ENCODE results near the gene SIRPA. TPM values are rescaled to one million over a fixed set of nuclear protein-coding genes. Genes with fewer than 3 reads are reported as not detected.

The SIRPA gene
- total RNA-seq, 1 experiment from 2014 or later = 6.0 TPM

GRCh38 chr20:1942061-1942460, 46.9 kb downstream of the SIRPA start:
- peaks cover 48% of the 10 kb centered on the region for H3K27me3 Mint-ChIP-seq (ENCODE audit: low read depth)

More at GRCh38 chr20:1942061-1942460, 46.9 kb downstream of the SIRPA start:
- H3K4me3 Mint-ChIP-seq = no peak overlapping the region
- H3K9me3 ChIP-seq (ENCODE audit: control insufficient read depth, low read depth, low read length) = no peaks in the 10 kb centered on the region
- no peak overlapping the region for H3K27ac Mint-ChIP-seq
- H4K91ac ChIP-seq (ENCODE audit: insufficient read length, low read depth, low read length) = no peak overlapping the region
- peaks cover 5% of the 10 kb centered on the region for H3K23me2 ChIP-seq (ENCODE audit: insufficient read length, low read depth, low read length, poor library complexity, severe bottlenecking)
- H2AFZ ChIP-seq (ENCODE audit: low read length) = no peak overlapping the region
- H2BK12ac ChIP-seq (ENCODE audit: insufficient read length, low read depth, low read length) = no peak overlapping the region
- H3K4me1 Mint-ChIP-seq = peaks cover 10 to 21% of the 10 kb centered on the region in 2 experiments
- TF ChIP-seq CTCF (conservative IDR thresholded peaks at IDR 0.05) = no peak
- H3K27ac ChIP-seq (ENCODE audit: insufficient read length, low read depth, low read length) = no peak overlapping the region
- no peaks in the 10 kb centered on the region for H4K20me1 ChIP-seq (ENCODE audit: control insufficient read depth, insufficient read depth, insufficient read length)
- H3K79me1 ChIP-seq (ENCODE audit: insufficient read depth, low read depth, low read length, poor library complexity, severe bottlenecking) = no peaks in the 10 kb centered on the region
- H3K27me3 ChIP-seq (ENCODE audit: insufficient read depth, low read length) = no peaks in the 10 kb centered on the region; the same call in 1 of the 2 replicates
- DNase-seq = no peak
- H3K9me3 Mint-ChIP-seq = no peaks in the 10 kb centered on the region
- H3K9ac ChIP-seq (ENCODE audit: extremely low read depth, insufficient read length, low read length) = no peak overlapping the region
- no peaks in the 10 kb centered on the region for H3K4me1 ChIP-seq (ENCODE audit: insufficient read depth, low read length)
- no peaks in the 10 kb centered on the region for H3K79me2 ChIP-seq (ENCODE audit: insufficient read depth, low read length)
- H2BK15ac ChIP-seq (ENCODE audit: low read depth, low read length) = no peak overlapping the region
- no peak overlapping the region for H3K56ac ChIP-seq (ENCODE audit: insufficient read length, low read depth, low read length)
- no peak overlapping the region for H3T11ph ChIP-seq (ENCODE audit: low read length)
- H3K14ac ChIP-seq (ENCODE audit: insufficient read depth, low read length) = no peak overlapping the region
- no peak overlapping the region for H2BK20ac ChIP-seq (ENCODE audit: low read depth, low read length, poor library complexity, severe bottlenecking)
- no peak overlapping the region for H3K23ac ChIP-seq (ENCODE audit: insufficient read length, low read depth, low read length)
- H2BK5ac ChIP-seq (ENCODE audit: insufficient read length, low read length) = no peak overlapping the region
- H4K5ac ChIP-seq (ENCODE audit: insufficient read length, low read depth, low read length) = no peak overlapping the region
- peaks cover 2 to 10% (median 3%) of the 10 kb centered on the region in 3 experiments; a peak in 5 of 7 replicates for H3K36me3 Mint-ChIP-seq (ENCODE audit: insufficient read depth in 1 of 3, low read depth in 3 of 3)
- no peak overlapping the region for H3K18ac ChIP-seq (ENCODE audit: insufficient read length, low read depth, low read length)
- no CpG with 5 or more reads among the region's 7 CpGs for WGBS (ENCODE audit: extremely low coverage, insufficient read length, low lambda C conversion rate)
- H2BK120ac ChIP-seq (ENCODE audit: low read depth, low read length, poor library complexity, severe bottlenecking) = no peak overlapping the region
- no peak overlapping the region for H3K4ac ChIP-seq (ENCODE audit: low read depth, low read length)
- no peak overlapping the region for H3K4me2 ChIP-seq (ENCODE audit: insufficient read depth, insufficient read length, low read length)
- H4K8ac ChIP-seq (replicated peaks; ENCODE audit: insufficient read length, low read depth, low read length) = no peak overlapping the region
- no peak overlapping the region for H2AK5ac ChIP-seq (ENCODE audit: insufficient read length, low read length)

Measured in H9 (cell line).